ENCODE measurements around the gene SPDYC.
"Not testable (repeated sequence)": the region's sequence is repeated elsewhere in the genome, so short reads cannot be mapped to it uniquely, and the experiment has no call there.

Gene SPDYC

DNA sequence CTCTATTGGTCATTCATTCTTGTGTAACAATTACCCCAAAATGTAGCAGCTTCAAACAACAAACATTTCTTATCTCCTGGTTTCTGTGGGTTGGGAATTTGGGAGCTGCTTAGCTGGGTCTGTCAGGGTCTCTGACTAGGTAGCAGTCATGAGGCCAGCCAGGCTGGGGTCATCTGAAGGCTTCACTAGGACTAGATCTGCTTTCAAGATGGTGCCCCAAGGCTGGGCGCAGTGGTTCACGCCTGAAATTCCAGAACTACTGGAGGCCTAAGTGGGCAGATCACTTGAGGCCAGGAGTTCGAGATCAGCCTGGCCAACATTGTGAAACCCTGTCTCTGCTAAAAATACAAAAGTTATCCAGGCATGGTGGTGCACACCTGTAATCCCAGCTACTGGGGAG, 13.1 kb upstream of the SPDYC start:
- H3K9me3 ChIP-seq (ENCODE audit: control insufficient read depth in 1 of 2, low read length in 2 of 2) = no peaks in the 10 kb centered on the region
- no peak overlapping the region for H3K4me3 ChIP-seq (ENCODE audit: low read depth in 1 of 2, low read length in 2 of 2)
- no peaks in the 10 kb centered on the region for H3K4me1 ChIP-seq (ENCODE audit: control insufficient read depth in 1 of 2, insufficient read depth in 2 of 2, low read length in 2 of 2)
- H3K36me3 ChIP-seq (ENCODE audit: control insufficient read depth in 1 of 2, insufficient read depth in 2 of 2, low read length in 2 of 2) = no peaks in the 10 kb centered on the region
- no peak overlapping the region for H3K27ac ChIP-seq (ENCODE audit: low read length)
- H3K27me3 ChIP-seq (ENCODE audit: low read depth, low read length) = no peaks in the 10 kb centered on the region

DNA sequence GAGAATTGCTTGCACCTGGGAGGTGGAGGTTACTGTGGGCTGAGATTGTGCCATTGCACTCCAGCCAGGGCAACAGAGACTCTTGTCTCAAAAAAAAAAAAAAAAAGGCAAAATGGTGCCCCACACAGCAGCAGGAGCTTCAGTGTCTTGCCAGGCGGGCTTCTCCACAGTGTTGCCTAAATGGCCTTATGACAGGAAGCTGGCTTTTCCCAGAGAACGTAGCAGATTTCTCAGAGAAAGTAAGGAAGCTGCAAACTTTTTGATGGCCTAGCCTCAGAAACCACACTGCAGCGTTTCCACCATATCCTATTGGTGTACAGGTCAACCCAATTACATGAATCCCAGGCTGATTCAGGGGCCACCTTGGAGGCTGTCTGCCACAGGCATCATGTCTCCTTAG, 12.7 kb upstream of the SPDYC start:
- no peaks in the 10 kb centered on the region for H3K4me1 ChIP-seq (ENCODE audit: control insufficient read depth in 1 of 2, insufficient read depth in 2 of 2, low read length in 2 of 2)
- H3K27me3 ChIP-seq (ENCODE audit: low read depth, low read length) = no peaks in the 10 kb centered on the region
- H3K36me3 ChIP-seq (ENCODE audit: control insufficient read depth in 1 of 2, insufficient read depth in 2 of 2, low read length in 2 of 2) = no peaks in the 10 kb centered on the region
- no peak overlapping the region for H3K4me3 ChIP-seq (ENCODE audit: low read depth in 1 of 2, low read length in 2 of 2)
- no peaks in the 10 kb centered on the region for H3K9me3 ChIP-seq (ENCODE audit: control insufficient read depth in 1 of 2, low read length in 2 of 2)
- no peak overlapping the region for H3K27ac ChIP-seq (ENCODE audit: low read length)

DNA sequence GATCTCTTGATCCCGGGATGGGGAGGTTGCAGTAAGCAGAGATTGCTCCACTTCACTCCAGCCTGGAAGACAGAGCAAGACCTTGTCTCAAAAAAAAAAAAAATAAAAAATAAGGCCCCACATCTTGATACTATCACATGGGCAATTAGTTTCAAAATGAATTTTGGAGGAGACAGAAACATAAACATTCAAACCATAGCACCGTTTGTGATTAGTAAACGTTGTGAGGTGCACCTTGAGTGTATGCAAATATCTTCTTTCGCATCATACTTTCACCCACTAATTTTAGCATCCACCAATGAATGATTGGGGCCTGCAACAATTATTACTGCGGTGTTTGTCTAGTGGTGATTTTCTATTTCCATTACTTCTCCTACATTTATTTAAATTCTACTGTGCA, 11.0 kb upstream of the SPDYC start:
- no peak overlapping the region for H3K4me3 ChIP-seq (ENCODE audit: low read depth in 1 of 2, low read length in 2 of 2)
- no peaks in the 10 kb centered on the region for H3K36me3 ChIP-seq (ENCODE audit: control insufficient read depth in 1 of 2, insufficient read depth in 2 of 2, low read length in 2 of 2)
- H3K4me1 ChIP-seq (ENCODE audit: control insufficient read depth in 1 of 2, insufficient read depth in 2 of 2, low read length in 2 of 2) = no peaks in the 10 kb centered on the region
- no peak overlapping the region for H3K27ac ChIP-seq (ENCODE audit: low read length)
- no peaks in the 10 kb centered on the region for H3K9me3 ChIP-seq (ENCODE audit: control insufficient read depth in 1 of 2, low read length in 2 of 2)
- H3K27me3 ChIP-seq (ENCODE audit: low read depth, low read length) = no peaks in the 10 kb centered on the region

DNA sequence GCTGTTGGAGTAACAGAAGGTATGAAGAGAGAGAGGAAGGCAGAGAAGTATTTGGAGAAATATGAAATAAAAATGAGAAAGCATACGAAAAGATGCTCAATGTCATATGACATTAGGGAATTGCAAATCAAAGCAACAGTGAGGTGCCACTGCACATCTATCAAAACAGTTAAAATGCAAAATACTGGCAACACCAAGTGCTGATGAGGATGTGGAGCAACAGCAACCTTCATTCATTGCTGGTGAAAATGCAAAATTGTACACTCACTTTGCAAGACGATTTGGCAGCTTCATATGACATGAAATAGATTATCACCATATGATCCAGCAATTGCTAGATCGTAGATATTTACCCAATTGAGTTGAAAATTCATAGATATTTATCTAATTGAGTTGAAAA, 9.4 kb upstream of the SPDYC start:
- Histone ChIP-seq H3K4me3 (ENCODE audit: low read depth in 1 of 2, low read length in 2 of 2) (no peak overlapping the region), H3K9me3 (ENCODE audit: control insufficient read depth in 1 of 2, low read length in 2 of 2) (no peaks in the 10 kb centered on the region), H3K36me3 (ENCODE audit: control insufficient read depth in 1 of 2, insufficient read depth in 2 of 2, low read length in 2 of 2) (no peaks in the 10 kb centered on the region), H3K4me1 (ENCODE audit: control insufficient read depth in 1 of 2, insufficient read depth in 2 of 2, low read length in 2 of 2) (no peaks in the 10 kb centered on the region), H3K27ac (ENCODE audit: low read length) (no peak overlapping the region), H3K27me3 (ENCODE audit: low read depth, low read length) (no peaks in the 10 kb centered on the region)

DNA sequence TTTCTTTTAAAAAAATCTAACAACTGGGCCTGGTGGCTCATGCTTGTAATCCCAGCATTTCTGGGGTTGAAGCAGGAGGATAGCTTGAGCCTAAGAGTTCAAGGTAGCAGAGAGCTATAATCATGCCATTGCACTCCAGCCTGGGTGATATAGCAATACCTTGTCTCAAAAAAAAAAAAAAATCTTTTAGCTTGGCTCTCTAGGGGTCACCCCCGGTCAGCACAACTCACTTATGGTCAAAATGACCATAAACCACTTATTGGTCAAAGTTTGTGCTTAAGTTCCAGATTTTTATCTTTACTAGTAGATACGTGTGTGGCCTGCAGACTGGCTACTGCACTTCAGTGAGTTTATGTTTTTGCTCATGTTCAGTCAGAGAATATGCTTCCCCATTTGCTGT, 6.3 kb upstream of the SPDYC start:
- H3K4me1 ChIP-seq (ENCODE audit: control insufficient read depth in 1 of 2, insufficient read depth in 2 of 2, low read length in 2 of 2) = no peaks in the 10 kb centered on the region
- H3K9me3 ChIP-seq (ENCODE audit: control insufficient read depth in 1 of 2, low read length in 2 of 2) = no peaks in the 10 kb centered on the region
- no peaks in the 10 kb centered on the region for H3K27me3 ChIP-seq (ENCODE audit: low read depth, low read length)
- H3K36me3 ChIP-seq (ENCODE audit: control insufficient read depth in 1 of 2, insufficient read depth in 2 of 2, low read length in 2 of 2) = no peaks in the 10 kb centered on the region
- H3K27ac ChIP-seq (ENCODE audit: low read length) = no peak overlapping the region
- H3K4me3 ChIP-seq (ENCODE audit: low read depth in 1 of 2, low read length in 2 of 2) = no peak overlapping the region

DNA sequence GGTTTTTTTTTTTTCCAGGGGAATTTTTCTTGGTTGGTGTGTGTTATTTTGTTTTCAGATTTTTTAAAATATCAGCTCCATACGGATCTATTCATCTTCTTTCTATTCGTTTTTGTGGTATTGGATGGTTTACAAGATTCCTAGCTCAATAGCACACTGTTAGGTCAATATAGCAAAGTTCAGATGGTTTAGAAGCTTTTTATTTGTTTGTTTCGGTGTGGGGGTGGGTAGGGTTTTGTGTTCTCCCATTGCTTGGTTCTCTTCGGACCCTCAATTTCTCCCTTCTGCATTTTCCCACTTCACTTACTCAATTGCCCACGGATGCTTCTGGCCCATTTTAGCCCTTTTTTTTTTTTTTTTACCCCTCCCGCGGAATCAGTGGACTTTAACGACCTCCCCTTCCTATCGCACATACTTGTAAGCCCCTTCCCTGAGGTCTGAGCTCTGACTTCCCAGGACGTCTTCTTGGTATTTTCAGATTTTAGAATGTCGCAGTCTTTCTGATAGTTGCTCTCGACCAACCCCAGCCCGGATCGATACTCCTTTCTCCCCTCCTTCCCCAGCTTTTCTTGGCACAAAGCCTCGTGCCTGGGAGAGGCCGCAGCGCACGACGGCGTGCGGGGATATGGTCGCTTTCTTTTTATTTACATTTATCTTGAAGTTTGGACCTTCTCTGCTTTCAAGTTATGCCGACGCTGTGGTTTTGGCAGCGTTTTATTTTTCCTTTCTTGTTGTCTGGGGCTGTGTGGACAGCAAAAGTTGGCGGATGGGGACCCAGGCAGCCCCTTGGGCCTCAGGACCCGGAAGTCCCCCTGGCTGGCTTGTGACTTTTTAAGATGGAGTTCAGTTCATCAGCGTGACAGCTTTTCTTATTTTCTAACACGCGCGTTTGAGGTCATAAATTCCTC, 4.4 kb upstream of the SPDYC start:
- no peaks in the 10 kb centered on the region for H3K36me3 ChIP-seq (ENCODE audit: control insufficient read depth in 1 of 2, insufficient read depth in 2 of 2, low read length in 2 of 2)
- H3K27me3 ChIP-seq (ENCODE audit: low read depth, low read length) = no peaks in the 10 kb centered on the region
- no peaks in the 10 kb centered on the region for H3K4me1 ChIP-seq (ENCODE audit: control insufficient read depth in 1 of 2, insufficient read depth in 2 of 2, low read length in 2 of 2)
- peak overlapping the region; percentile 16 to 59 for H3K4me3 ChIP-seq (ENCODE audit: low read depth in 1 of 2, low read length in 2 of 2)
- H3K9me3 ChIP-seq (ENCODE audit: control insufficient read depth in 1 of 2, low read length in 2 of 2) = no peaks in the 10 kb centered on the region
- peak overlapping the region; percentile 58 for H3K27ac ChIP-seq (ENCODE audit: low read length)

DNA sequence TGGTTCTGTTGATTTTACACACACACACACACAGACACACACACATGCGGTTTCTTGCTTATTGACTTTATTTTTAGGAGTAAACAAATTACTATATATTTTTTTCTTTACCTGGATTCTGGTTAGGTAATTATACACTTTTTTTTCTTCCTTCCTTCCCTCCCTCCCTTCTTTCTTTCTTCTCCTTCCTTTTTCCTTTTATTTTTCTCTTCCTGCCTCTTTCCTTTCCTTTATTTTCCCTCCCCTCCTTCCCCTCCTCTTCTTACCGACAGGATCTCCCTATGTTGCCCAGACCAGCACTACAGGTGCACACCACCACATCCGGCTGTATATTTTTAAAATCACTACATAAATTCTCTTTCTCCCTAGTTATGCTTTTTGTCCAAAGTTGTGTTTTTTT, 3.1 kb upstream of the SPDYC start:
- Histone ChIP-seq H3K27ac (ENCODE audit: low read length) (no peak overlapping the region), H3K27me3 (ENCODE audit: low read depth, low read length) (no peaks in the 10 kb centered on the region), H3K4me3 (ENCODE audit: low read depth in 1 of 2, low read length in 2 of 2) (no peak overlapping the region), H3K36me3 (ENCODE audit: control insufficient read depth in 1 of 2, insufficient read depth in 2 of 2, low read length in 2 of 2) (no peaks in the 10 kb centered on the region), H3K4me1 (ENCODE audit: control insufficient read depth in 1 of 2, insufficient read depth in 2 of 2, low read length in 2 of 2) (no peaks in the 10 kb centered on the region), H3K9me3 (ENCODE audit: control insufficient read depth in 1 of 2, low read length in 2 of 2) (no peaks in the 10 kb centered on the region)

DNA sequence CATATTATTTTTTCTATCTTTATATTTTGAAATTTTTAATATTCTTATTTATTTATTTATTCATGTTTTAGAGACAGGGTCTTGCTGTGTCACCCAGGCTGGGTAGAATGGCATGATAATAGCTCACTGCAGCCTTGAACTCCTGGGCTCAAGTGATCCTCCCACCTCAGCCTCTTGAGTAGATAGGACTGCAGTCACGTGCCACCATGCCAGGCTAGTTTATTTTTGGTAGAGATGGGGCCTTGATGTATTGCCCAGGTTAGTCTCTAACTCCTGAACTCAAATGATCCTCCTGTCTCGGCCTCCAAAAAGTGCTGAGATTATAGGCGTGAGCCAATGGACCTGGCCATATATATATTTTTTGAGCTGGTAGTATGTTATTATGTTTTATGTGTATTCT, 2.4 kb upstream of the SPDYC start:
- Histone ChIP-seq H3K36me3 (ENCODE audit: control insufficient read depth in 1 of 2, insufficient read depth in 2 of 2, low read length in 2 of 2) (no peaks in the 10 kb centered on the region), H3K4me1 (ENCODE audit: control insufficient read depth in 1 of 2, insufficient read depth in 2 of 2, low read length in 2 of 2) (no peaks in the 10 kb centered on the region), H3K9me3 (ENCODE audit: control insufficient read depth in 1 of 2, low read length in 2 of 2) (no peaks in the 10 kb centered on the region), H3K4me3 (ENCODE audit: low read depth in 1 of 2, low read length in 2 of 2) (no peak overlapping the region), H3K27ac (ENCODE audit: low read length) (no peak overlapping the region), H3K27me3 (ENCODE audit: low read depth, low read length) (no peaks in the 10 kb centered on the region)

DNA sequence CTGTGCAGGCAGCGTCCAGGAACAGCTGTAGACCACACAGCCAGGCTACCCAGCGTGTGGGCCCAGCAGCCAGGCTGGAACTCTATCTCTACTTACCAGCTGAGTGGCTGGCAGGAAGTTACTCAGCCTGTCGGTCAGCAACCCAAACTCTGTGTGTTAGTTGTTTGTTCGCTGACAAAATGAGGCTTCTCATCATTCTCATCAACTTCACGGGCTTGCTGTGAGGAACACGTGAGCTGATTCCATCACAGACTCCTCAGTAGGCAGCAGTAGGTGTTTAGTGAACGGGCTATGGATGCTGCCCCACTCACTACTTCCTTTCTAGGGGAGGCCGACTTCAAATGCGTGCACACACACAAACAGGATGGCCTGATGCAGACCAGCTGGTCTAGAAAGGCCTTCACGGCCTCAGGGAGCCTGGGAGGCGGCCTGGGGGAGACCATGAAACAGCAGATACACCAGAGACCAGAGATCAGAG, 830 bp upstream of the SPDYC start:
- Histone ChIP-seq H3K27ac (ENCODE audit: low read length) (no peak overlapping the region), H3K9me3 (ENCODE audit: control insufficient read depth in 1 of 2, low read length in 2 of 2) (no peaks in the 10 kb centered on the region), H3K4me3 (ENCODE audit: low read depth in 1 of 2, low read length in 2 of 2) (no peak overlapping the region)

DNA sequence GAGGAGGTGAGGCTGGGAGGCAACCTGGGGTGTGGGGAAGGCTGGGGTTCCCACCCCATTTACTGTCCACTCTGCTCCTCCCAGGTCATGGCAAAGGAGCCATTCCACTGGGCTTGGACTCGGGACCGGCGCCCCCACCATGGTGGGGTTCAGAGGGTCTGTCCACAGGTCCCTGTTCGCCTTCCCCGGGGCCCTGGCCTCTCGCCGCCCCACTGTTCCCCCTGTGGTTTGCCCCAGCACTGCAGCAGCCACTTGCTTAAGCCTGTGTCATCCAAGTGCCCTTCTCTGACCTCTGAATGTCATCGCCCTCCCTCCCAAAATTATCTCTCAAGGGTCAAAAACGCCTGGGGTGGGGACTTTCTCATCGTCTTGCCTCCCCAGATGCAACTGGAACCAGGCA, 2.6 kb downstream of the SPDYC start:
- H3K4me3 ChIP-seq (ENCODE audit: low read depth in 1 of 2, low read length in 2 of 2) = no peak overlapping the region
- H3K27me3 ChIP-seq (ENCODE audit: low read depth, low read length) = no peaks in the 10 kb centered on the region
- H3K36me3 ChIP-seq (ENCODE audit: control insufficient read depth in 1 of 2, insufficient read depth in 2 of 2, low read length in 2 of 2) = peaks cover 0 to 4% of the 10 kb centered on the region in 2 donors
- no peaks in the 10 kb centered on the region for H3K4me1 ChIP-seq (ENCODE audit: control insufficient read depth in 1 of 2, insufficient read depth in 2 of 2, low read length in 2 of 2)
- H3K9me3 ChIP-seq (ENCODE audit: control insufficient read depth in 1 of 2, low read length in 2 of 2) = no peaks in the 10 kb centered on the region
- H3K27ac ChIP-seq (ENCODE audit: low read length) = no peak overlapping the region

More for the DNA sequence above, 830 bp upstream of the SPDYC start:
- Histone ChIP-seq H3K4me1 (ENCODE audit: control insufficient read depth in 1 of 2, insufficient read depth in 2 of 2, low read length in 2 of 2) (no peaks in the 10 kb centered on the region), H3K36me3 (ENCODE audit: control insufficient read depth in 1 of 2, insufficient read depth in 2 of 2, low read length in 2 of 2) (no peaks in the 10 kb centered on the region), H3K27me3 (ENCODE audit: low read depth, low read length) (no peaks in the 10 kb centered on the region)

DNA sequence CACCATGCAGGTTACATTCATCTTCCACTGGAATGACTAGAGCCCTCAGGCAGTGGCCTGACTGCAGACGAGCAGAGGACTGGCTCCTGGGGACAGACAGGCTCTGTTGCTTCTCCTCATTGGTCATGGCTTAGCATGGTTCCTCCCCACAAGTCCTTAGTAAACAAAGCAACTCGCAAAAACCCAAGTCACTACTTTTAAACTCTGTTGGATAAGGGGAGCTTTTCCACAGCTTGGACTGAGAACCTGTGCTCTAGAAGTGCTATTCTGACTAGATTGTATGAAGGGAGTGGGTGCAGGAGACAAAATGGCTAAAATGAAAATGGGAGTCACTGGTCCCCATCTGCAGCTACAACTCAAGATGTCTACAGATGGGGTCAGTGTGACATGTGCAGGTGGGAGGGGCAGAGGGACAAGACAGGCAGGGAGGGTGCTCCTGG, 4.6 kb downstream of the SPDYC start:
- H3K27ac ChIP-seq (ENCODE audit: low read length); H3K4me1 ChIP-seq (ENCODE audit: control insufficient read depth in 1 of 2, insufficient read depth in 2 of 2, low read length in 2 of 2); H3K36me3 ChIP-seq (ENCODE audit: control insufficient read depth in 1 of 2, insufficient read depth in 2 of 2, low read length in 2 of 2); H3K4me3 ChIP-seq (ENCODE audit: low read depth in 1 of 2, low read length in 2 of 2); H3K9me3 ChIP-seq (ENCODE audit: control insufficient read depth in 1 of 2, low read length in 2 of 2); H3K27me3 ChIP-seq (ENCODE audit: low read depth, low read length): not testable (repeated sequence)
